ENCODE measurements around the gene ANG. TPM values are rescaled to one million over a fixed set of nuclear protein-coding genes. Genes with fewer than 3 reads are reported as not detected.
A peak's percentile ranks its signal among the peaks of the same experiment; 100 is the strongest.
"Not testable (repeated sequence)": the region's sequence is repeated elsewhere in the genome, so short reads cannot be mapped to it uniquely, and the experiment has no call there.

The ANG gene
- polyA plus RNA-seq, 1 experiment: 5.1 TPM

- Histone ChIP-seq H3K27me3 (ENCODE audit: control insufficient read depth, insufficient read depth, low read length) (no peaks in the 10 kb centered on the region), H3K27ac (ENCODE audit: low read depth, low read length) (no peak overlapping the region), H3K4me3 (ENCODE audit: low read depth, low read length) (no peak overlapping the region), H3K9me3 (ENCODE audit: control insufficient read depth, insufficient read depth, low read length) (no peaks in the 10 kb centered on the region)
- POLR2A ChIA-PET: no interaction called here
- CTCF ChIA-PET: interaction anchor here (0.9 kb wide), 1 partner anchor 16 kb away, joined by 3 read pairs; no protein-coding TSS in a partner anchor
- peak; percentile 16 for DNase-seq (ENCODE audit: low read depth, low spot score)
- TF ChIP-seq, protein P1, sequence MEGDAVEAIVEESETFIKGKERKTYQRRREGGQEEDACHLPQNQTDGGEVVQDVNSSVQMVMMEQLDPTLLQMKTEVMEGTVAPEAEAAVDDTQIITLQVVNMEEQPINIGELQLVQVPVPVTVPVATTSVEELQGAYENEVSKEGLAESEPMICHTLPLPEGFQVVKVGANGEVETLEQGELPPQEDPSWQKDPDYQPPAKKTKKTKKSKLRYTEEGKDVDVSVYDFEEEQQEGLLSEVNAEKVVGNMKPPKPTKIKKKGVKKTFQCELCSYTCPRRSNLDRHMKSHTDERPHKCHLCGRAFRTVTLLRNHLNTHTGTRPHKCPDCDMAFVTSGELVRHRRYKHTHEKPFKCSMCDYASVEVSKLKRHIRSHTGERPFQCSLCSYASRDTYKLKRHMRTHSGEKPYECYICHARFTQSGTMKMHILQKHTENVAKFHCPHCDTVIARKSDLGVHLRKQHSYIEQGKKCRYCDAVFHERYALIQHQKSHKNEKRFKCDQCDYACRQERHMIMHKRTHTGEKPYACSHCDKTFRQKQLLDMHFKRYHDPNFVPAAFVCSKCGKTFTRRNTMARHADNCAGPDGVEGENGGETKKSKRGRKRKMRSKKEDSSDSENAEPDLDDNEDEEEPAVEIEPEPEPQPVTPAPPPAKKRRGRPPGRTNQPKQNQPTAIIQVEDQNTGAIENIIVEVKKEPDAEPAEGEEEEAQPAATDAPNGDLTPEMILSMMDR (IDR thresholded peaks at IDR 0.05; ENCODE audit: low read depth, low read length): no peak
Observed at GRCh38 chr14:20714593-20715250, 26.2 kb downstream of the ANG start.

- Histone ChIP-seq H3K27me3 (ENCODE audit: control insufficient read depth, insufficient read depth, low read length) (peaks cover 10% of the 10 kb centered on the region), H3K27ac (ENCODE audit: low read depth, low read length) (no peak overlapping the region), H3K4me3 (ENCODE audit: low read depth, low read length) (no peak overlapping the region), H3K9me3 (ENCODE audit: control insufficient read depth, insufficient read depth, low read length) (no peaks in the 10 kb centered on the region)
- DNase-seq (ENCODE audit: low read depth, low spot score): no peak
- ChIA-PET CTCF (no interaction called here), POLR2A (no interaction called here)
- TF ChIP-seq, protein P1 (IDR thresholded peaks at IDR 0.05; ENCODE audit: low read depth, low read length): no peak
Observed at GRCh38 chr14:20719777-20720176, 31.2 kb downstream of the ANG start.

DNA sequence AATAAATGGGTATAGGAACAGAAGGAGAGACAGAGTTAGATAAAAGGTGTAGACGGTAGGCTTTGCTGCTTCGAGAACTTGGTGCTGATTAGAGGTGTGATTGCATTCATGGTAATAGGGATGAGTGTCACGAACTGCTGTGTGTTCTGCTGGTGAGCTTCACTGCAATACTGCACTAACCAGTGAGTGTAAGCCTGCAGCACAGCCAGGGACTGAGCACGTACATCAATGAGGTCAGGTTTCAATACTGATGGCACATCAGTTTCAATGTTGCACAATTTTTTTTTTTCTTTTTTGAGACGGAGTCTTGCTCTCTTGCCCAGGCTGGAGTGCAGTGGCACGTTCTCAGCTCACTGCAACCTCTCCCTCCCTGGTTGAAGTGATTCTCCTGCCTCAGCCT lies 32.2 kb downstream of the ANG start:
- TF ChIP-seq, protein P1 (IDR thresholded peaks at IDR 0.05; ENCODE audit: low read depth, low read length): no peak
- Histone ChIP-seq H3K9me3 (ENCODE audit: control insufficient read depth, insufficient read depth, low read length) (no peaks in the 10 kb centered on the region), H3K27me3 (ENCODE audit: control insufficient read depth, insufficient read depth, low read length) (peaks cover 15% of the 10 kb centered on the region), H3K4me3 (ENCODE audit: low read depth, low read length) (no peak overlapping the region), H3K27ac (ENCODE audit: low read depth, low read length) (no peak overlapping the region)
- no peak for DNase-seq (ENCODE audit: low read depth, low spot score)
- ChIA-PET CTCF (no interaction called here), POLR2A (no interaction called here)

DNA sequence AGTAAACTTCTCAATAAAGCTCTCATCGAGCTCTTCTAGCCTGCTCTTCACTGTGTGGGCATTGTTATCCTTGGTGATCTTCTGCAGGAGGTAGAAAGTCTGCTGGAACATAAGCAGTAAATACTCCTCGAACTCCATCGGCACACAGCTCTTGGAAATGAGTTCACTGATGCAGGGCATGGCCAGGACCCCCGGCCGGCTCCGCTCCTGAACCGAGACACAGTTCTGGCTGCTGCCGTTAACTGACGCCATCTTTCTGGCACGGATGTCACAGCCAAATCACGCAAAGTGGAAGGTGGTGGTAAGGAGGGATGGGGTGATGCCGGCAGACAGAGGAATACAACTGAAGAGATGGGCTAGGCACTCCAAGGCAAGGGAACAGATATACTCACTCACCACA lies 33.5 kb downstream of the ANG start:
- Histone ChIP-seq H3K27me3 (ENCODE audit: control insufficient read depth, insufficient read depth, low read length) (peaks cover 15% of the 10 kb centered on the region), H3K27ac (ENCODE audit: low read depth, low read length) (no peak overlapping the region), H3K4me3 (ENCODE audit: low read depth, low read length) (no peak overlapping the region), H3K9me3 (ENCODE audit: control insufficient read depth, insufficient read depth, low read length) (no peaks in the 10 kb centered on the region)
- ChIA-PET CTCF (no interaction called here), POLR2A (no interaction called here)
- TF ChIP-seq, protein P1 (IDR thresholded peaks at IDR 0.05; ENCODE audit: low read depth, low read length): no peak
- no peak for DNase-seq (ENCODE audit: low read depth, low spot score)

- H3K4me3 ChIP-seq (ENCODE audit: low read depth, low read length): no peak overlapping the region
- POLR2A ChIA-PET: no interaction called here
- no peaks in the 10 kb centered on the region for H3K9me3 ChIP-seq (ENCODE audit: control insufficient read depth, insufficient read depth, low read length)
- TF ChIP-seq, protein P1 (IDR thresholded peaks at IDR 0.05; ENCODE audit: low read depth, low read length): no peak
- peaks cover 15% of the 10 kb centered on the region for H3K27me3 ChIP-seq (ENCODE audit: control insufficient read depth, insufficient read depth, low read length)
- DNase-seq (ENCODE audit: low read depth, low spot score): no peak
- no peak overlapping the region for H3K27ac ChIP-seq (ENCODE audit: low read depth, low read length)
- CTCF ChIA-PET: no interaction called here
Observed at GRCh38 chr14:20723488-20723887, 34.9 kb downstream of the ANG start.

- H3K4me3 ChIP-seq (ENCODE audit: low read depth, low read length); POLR2A ChIA-PET; CTCF ChIA-PET; H3K9me3 ChIP-seq (ENCODE audit: control insufficient read depth, insufficient read depth, low read length); DNase-seq (ENCODE audit: low read depth, low spot score); H3K27ac ChIP-seq (ENCODE audit: low read depth, low read length): not testable (repeated sequence)
- H3K27me3 ChIP-seq (ENCODE audit: control insufficient read depth, insufficient read depth, low read length): peaks cover 15% of the 10 kb centered on the region
Observed at GRCh38 chr14:20726121-20726520, 37.6 kb downstream of the ANG start.
